Astrocyte (in vitro differentiated cells and primary cell): ENCODE measurements around the gene SLC8A3. TPM values are rescaled to one million over a fixed set of nuclear protein-coding genes. Genes with fewer than 3 reads are reported as not detected.

Experiments
- DNase-seq: peaks from one replicate; pipeline ENCODE4 v3.0.0-alpha.2; 2010; ENCODE audit warnings: low read depth
- FAIRE-seq: peaks from 2 replicates; lab custom pipeline; 2011; peaks lifted over from hg19 to GRCh38; lab: Jason Lieb, UNC
- H2AFZ ChIP-seq: 2 replicates; pipeline ENCODE4 v1.6.0; 2012; ENCODE audit warnings: low read depth, low read length, inconsistent platforms
- H3K27ac ChIP-seq: 2 replicates; pipeline ENCODE4 v1.5.1; 2011; ENCODE audit warnings: low read depth, low read length, inconsistent platforms
- H3K27me3 ChIP-seq: 2 replicates; pipeline ENCODE4 v1.6.0; 2011; ENCODE audit warnings: low read length, inconsistent platforms; ENCODE audit not compliant: insufficient read depth
- H3K36me3 ChIP-seq: 2 replicates; pipeline ENCODE4 v1.5.1; 2011; ENCODE audit warnings: low read length, inconsistent platforms; ENCODE audit not compliant: insufficient read depth
- H3K4me1 ChIP-seq: 2 replicates; pipeline ENCODE4 v1.5.1; 2011; ENCODE audit warnings: low read length, inconsistent platforms; ENCODE audit not compliant: insufficient read depth
- H3K4me2 ChIP-seq: 2 replicates; pipeline ENCODE4 v1.6.0; 2012; ENCODE audit warnings: low read length, inconsistent platforms
- H3K4me3 ChIP-seq: 2 replicates; pipeline ENCODE4 v1.5.1; 2011; ENCODE audit warnings: low read depth, mild to moderate bottlenecking, low read length, inconsistent platforms; ENCODE audit not compliant: insufficient read depth
- H3K79me2 ChIP-seq: 2 replicates; pipeline ENCODE4 v1.6.0; 2012; ENCODE audit warnings: mild to moderate bottlenecking, low read length, inconsistent platforms; ENCODE audit not compliant: insufficient read depth
- H3K9ac ChIP-seq: 2 replicates; pipeline ENCODE4 v1.6.0; 2012; ENCODE audit warnings: mild to moderate bottlenecking, low read length, inconsistent platforms
- H3K9me3 ChIP-seq: 2 replicates; pipeline ENCODE4 v1.5.1; 2012; ENCODE audit warnings: low read depth, mild to moderate bottlenecking, low read length, inconsistent platforms; ENCODE audit not compliant: insufficient read depth
- H4K20me1 ChIP-seq: 2 replicates; pipeline ENCODE4 v1.6.0; 2012; ENCODE audit warnings: low read length, inconsistent platforms; ENCODE audit not compliant: insufficient read depth
- H3K27ac Mint-ChIP-seq: one replicate; pipeline ENCODE4 v1.8.0; 2021; ENCODE audit warnings: mild to moderate bottlenecking, mixed read lengths; ENCODE audit not compliant: unreplicated experiment
- H3K27me3 Mint-ChIP-seq: one replicate; pipeline ENCODE4 v1.8.0; 2021; ENCODE audit warnings: low read depth, mixed read lengths; ENCODE audit not compliant: unreplicated experiment
- H3K36me3 Mint-ChIP-seq: one replicate; pipeline ENCODE4 v1.8.0; 2021; ENCODE audit warnings: low read depth, mixed read lengths; ENCODE audit not compliant: unreplicated experiment
- H3K4me1 Mint-ChIP-seq: one replicate; pipeline ENCODE4 v1.8.0; 2021; ENCODE audit warnings: low read depth, mixed read lengths; ENCODE audit not compliant: unreplicated experiment
- H3K4me3 Mint-ChIP-seq: one replicate; pipeline ENCODE4 v1.8.0; 2021; ENCODE audit warnings: mild to moderate bottlenecking, moderate library complexity, mixed read lengths; ENCODE audit not compliant: unreplicated experiment
- H3K9me3 Mint-ChIP-seq: one replicate; pipeline ENCODE4 v1.8.0; 2021; ENCODE audit warnings: mild to moderate bottlenecking, mixed read lengths; ENCODE audit not compliant: unreplicated experiment
- CTCF ChIP-seq: IDR thresholded peaks from 2 replicates; pipeline ENCODE4 v1.5.1; 2011; ENCODE audit warnings: low read depth, mild to moderate bottlenecking, inconsistent platforms, low read length, moderate library complexity; ENCODE audit not compliant: insufficient read depth
- EZH2 ChIP-seq: IDR thresholded peaks from 2 replicates; pipeline ENCODE4 v1.6.1; 2012; ENCODE audit warnings: mild to moderate bottlenecking, low read length, inconsistent platforms; ENCODE audit not compliant: insufficient read depth
- total RNA-seq: library from RNA; stranded (reverse); gene quantifications from 2 replicates; pipeline ENCODE4 v1.2.1, GENCODE V29; 2021

The SLC8A3 gene
- total RNA-seq, 1 donor from 2014 or later: 0.45 TPM

GRCh38 chr14:70156592-70156991 lies 32.2 kb downstream of the SLC8A3 start:
- H3K4me1 Mint-ChIP-seq: no peaks in the 10 kb centered on the region
- FAIRE-seq (no peak), DNase-seq (no peak)
- no peak overlapping the region for H3K27ac ChIP-seq
- no peaks in the 10 kb centered on the region for H3K4me1 ChIP-seq
- no peak for TF ChIP-seq EZH2
- no peak for TF ChIP-seq CTCF
- H3K27ac Mint-ChIP-seq: no peak overlapping the region
- peaks cover 2% of the 10 kb centered on the region for H3K9me3 Mint-ChIP-seq
- H3K27me3 ChIP-seq: no peaks in the 10 kb centered on the region
- H3K9ac ChIP-seq: no peak overlapping the region
- no peaks in the 10 kb centered on the region for H3K36me3 Mint-ChIP-seq
- peaks cover 29% of the 10 kb centered on the region for H3K27me3 Mint-ChIP-seq
- no peak overlapping the region for H3K4me3 Mint-ChIP-seq
- no peaks in the 10 kb centered on the region for H3K9me3 ChIP-seq
- H3K4me3 ChIP-seq: no peak overlapping the region
- no peak overlapping the region for H3K4me2 ChIP-seq
- no peak overlapping the region for H2AFZ ChIP-seq
- H3K36me3 ChIP-seq: no peaks in the 10 kb centered on the region
- no peaks in the 10 kb centered on the region for H3K79me2 ChIP-seq
- no peaks in the 10 kb centered on the region for H4K20me1 ChIP-seq

GRCh38 chr14:70152704-70153103 lies 36.0 kb downstream of the SLC8A3 start:
- no peak for FAIRE-seq

More at GRCh38 chr14:70152704-70153103, 36.0 kb downstream of the SLC8A3 start:
- Histone ChIP-seq H2AFZ (no peak overlapping the region), H3K4me3 (no peak overlapping the region), H3K9me3 (no peaks in the 10 kb centered on the region), H3K36me3 (no peaks in the 10 kb centered on the region), H3K9ac (no peak overlapping the region), H3K4me2 (no peak overlapping the region), H3K79me2 (no peaks in the 10 kb centered on the region), H3K4me1 (no peaks in the 10 kb centered on the region), H3K27ac (no peak overlapping the region), H4K20me1 (no peaks in the 10 kb centered on the region), H3K27me3 (no peaks in the 10 kb centered on the region)
- Mint-ChIP-seq H3K4me3 (no peak overlapping the region), H3K36me3 (no peaks in the 10 kb centered on the region), H3K27me3 (peaks cover 24% of the 10 kb centered on the region), H3K9me3 (peaks cover 2% of the 10 kb centered on the region), H3K4me1 (no peaks in the 10 kb centered on the region), H3K27ac (no peak overlapping the region)
- TF ChIP-seq EZH2 (no peak), CTCF (no peak)
- no peak for DNase-seq
